ENCODE results near the gene MSRB3.

Gene MSRB3

GRCh38 chr12:65510007-65510406 lies 231.5 kb downstream of the MSRB3 start:
- FAIRE-seq (no peak), DNase-seq (ENCODE audit: insufficient read length) (no peak)
- TF ChIP-seq POLR2AphosphoS5 (IDR thresholded peaks at IDR 0.05; ENCODE audit: low read depth, low read length) (no peak), TAF1 (IDR thresholded peaks at IDR 0.05; ENCODE audit: borderline replicate concordance, low read depth, low read length) (no peak), POLR2A (IDR thresholded peaks at IDR 0.05; ENCODE audit: low read depth, low read length) (no peak)

DNA sequence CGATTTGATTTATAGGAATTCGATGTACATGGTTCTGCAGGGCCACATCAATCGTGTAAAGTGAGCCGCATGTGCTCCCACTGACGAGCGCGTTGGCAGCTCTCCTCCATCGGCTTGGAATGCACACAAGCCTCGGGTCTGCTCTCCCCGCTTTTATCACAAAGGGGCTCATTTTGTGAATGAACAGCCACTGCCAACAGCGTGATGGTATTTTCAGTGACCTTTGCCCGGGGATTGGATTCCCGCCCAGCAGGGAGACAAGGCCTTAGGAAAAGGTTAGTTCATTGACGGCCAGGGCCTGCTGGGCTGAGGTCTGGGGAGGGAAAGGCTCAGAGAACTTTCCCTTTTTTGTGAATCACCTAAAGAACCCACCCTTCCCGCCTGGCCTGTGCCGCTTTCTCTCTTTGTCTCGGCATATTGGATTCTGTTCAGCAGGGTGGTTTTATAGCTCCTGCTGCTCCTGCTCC lies 232.1 kb downstream of the MSRB3 start:
- TF ChIP-seq POLR2AphosphoS5 (IDR thresholded peaks at IDR 0.05; ENCODE audit: low read depth, low read length) (no peak), TAF1 (IDR thresholded peaks at IDR 0.05; ENCODE audit: borderline replicate concordance, low read depth, low read length) (no peak), POLR2A (IDR thresholded peaks at IDR 0.05; ENCODE audit: low read depth, low read length) (no peak)
- DNase-seq (ENCODE audit: insufficient read length) = no peak
- FAIRE-seq = no peak

- no peak for TF ChIP-seq POLR2A (IDR thresholded peaks at IDR 0.05; ENCODE audit: low read depth, low read length)
- TF ChIP-seq TAF1 (IDR thresholded peaks at IDR 0.05; ENCODE audit: borderline replicate concordance, low read depth, low read length) = no peak
- no peak for TF ChIP-seq POLR2AphosphoS5 (IDR thresholded peaks at IDR 0.05; ENCODE audit: low read depth, low read length)
- FAIRE-seq = no peak
- DNase-seq (ENCODE audit: insufficient read length) = no peak
Measured at GRCh38 chr12:65511134-65511834, 232.8 kb downstream of the MSRB3 start.

DNA sequence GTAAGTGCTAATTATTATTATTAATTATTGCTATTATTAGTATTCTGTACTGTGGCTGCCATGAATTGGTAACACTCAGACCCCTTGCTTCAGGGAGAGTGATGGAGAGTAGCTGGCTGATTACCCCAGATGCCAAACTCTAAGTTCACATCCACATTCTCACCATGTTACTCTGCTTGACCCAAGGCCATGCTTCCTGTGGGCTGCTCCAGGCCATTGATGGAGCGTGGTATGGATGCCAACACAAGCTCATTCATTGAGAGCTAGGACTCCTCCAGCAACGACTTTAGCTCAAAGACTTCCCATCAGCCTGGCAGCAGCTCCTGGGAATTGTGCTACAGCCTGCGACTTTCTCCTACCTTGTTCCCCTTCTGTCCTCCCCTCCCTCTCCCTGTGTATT lies 233.4 kb downstream of the MSRB3 start:
- TF ChIP-seq TAF1 (IDR thresholded peaks at IDR 0.05; ENCODE audit: borderline replicate concordance, low read depth, low read length) (no peak), POLR2AphosphoS5 (IDR thresholded peaks at IDR 0.05; ENCODE audit: low read depth, low read length) (no peak), POLR2A (IDR thresholded peaks at IDR 0.05; ENCODE audit: low read depth, low read length) (no peak)
- DNase-seq (ENCODE audit: insufficient read length) (no peak), FAIRE-seq (no peak)

Measured in GM12892 (cell line).